Activated naive CD8-positive, alpha-beta T cell treated with anti-CD3 and anti-CD28 coated beads, Interleukin-2, amount 10 ng/mL, durations not matched to agents 7 days and 5 days (primary cell): ENCODE results near the gene TNK2. TPM values are rescaled to one million over a fixed set of nuclear protein-coding genes. Genes with fewer than 3 reads are reported as not detected.

ENCODE experiments used
- ATAC-seq: fragments of 150-1000 bp; cut with Tn5 transposase; one replicate; pipeline ENCODE4 v1.10.0; 2021; ENCODE audit warnings: low read depth, moderate library complexity
- POLR2A ChIA-PET: fragments of 350-600 bp; sonication (Branson Sonifier 250); formaldehyde crosslinking; loops from one replicate; lab custom pipeline; 2021; ENCODE audit warnings: antibody characterized with exemption; lab: Charles Lee
- DNase-seq: peaks from one replicate; pipeline ENCODE4 v3.0.0; 2021
- H3K27ac Mint-ChIP-seq: one replicate; pipeline ENCODE4 v1.8.0; 2022; ENCODE audit warnings: mild to moderate bottlenecking, mixed read lengths
- H3K27me3 Mint-ChIP-seq: one replicate; pipeline ENCODE4 v1.8.0; 2022; ENCODE audit warnings: mild to moderate bottlenecking, moderate library complexity, mixed read lengths
- H3K36me3 Mint-ChIP-seq: one replicate; pipeline ENCODE4 v1.8.0; 2021; ENCODE audit warnings: mild to moderate bottlenecking, mixed read lengths
- H3K4me1 Mint-ChIP-seq: one replicate; pipeline ENCODE4 v1.8.0; 2021; ENCODE audit warnings: mixed read lengths
- H3K4me3 Mint-ChIP-seq: one replicate; pipeline ENCODE4 v1.8.0; 2022; ENCODE audit warnings: mild to moderate bottlenecking, moderate library complexity, mixed read lengths
- H3K9me3 Mint-ChIP-seq: one replicate; pipeline ENCODE4 v1.8.0; 2021; ENCODE audit warnings: mixed read lengths
- total RNA-seq, 2 experiments: library from RNA; stranded (reverse); gene quantifications; one replicate each; pipeline ENCODE4 v1.2.3, GENCODE V29; 2021

The TNK2 gene
- total RNA-seq, 2 experiments from 2014 or later, result 136 to 166 TPM

GRCh38 chr3:195860456-195860855, 47.9 kb downstream of the TNK2 start:
- ATAC-seq (no peak), DNase-seq (no peak)
- no peak overlapping the region for H3K4me3 Mint-ChIP-seq
- H3K4me1 Mint-ChIP-seq, result peaks cover 5% of the 10 kb centered on the region
- POLR2A ChIA-PET, result interaction anchor here (1.0 to 1.3 kb wide), 2 partner anchors 34 to 58 kb away, joined by 3 read pairs; no protein-coding TSS in a partner anchor
- H3K27me3 Mint-ChIP-seq, result peaks cover 11% of the 10 kb centered on the region
- H3K36me3 Mint-ChIP-seq, result peaks cover 2% of the 10 kb centered on the region
- H3K9me3 Mint-ChIP-seq, result no peaks in the 10 kb centered on the region
- H3K27ac Mint-ChIP-seq, result no peak overlapping the region

GRCh38 chr3:195859846-195860411, 48.4 kb downstream of the TNK2 start:
- peaks cover 5% of the 10 kb centered on the region for H3K4me1 Mint-ChIP-seq
- H3K27ac Mint-ChIP-seq, result no peak overlapping the region

GRCh38 chr3:195859061-195859845, 49.1 kb downstream of the TNK2 start:
- DNase-seq, result peak; percentile 80
- H3K36me3 Mint-ChIP-seq, result peaks cover under 1% of the 10 kb centered on the region
- H3K9me3 Mint-ChIP-seq, result no peaks in the 10 kb centered on the region
- peaks cover 11% of the 10 kb centered on the region for H3K27me3 Mint-ChIP-seq
- peak overlapping the region; percentile 72 for H3K4me3 Mint-ChIP-seq
- POLR2A ChIA-PET, result interaction anchor here (1.0 to 1.3 kb wide), 3 partner anchors 35 to 48 kb away, joined by 3 to 7 read pairs (median 5); no protein-coding TSS in a partner anchor
- peaks cover 5% of the 10 kb centered on the region for H3K4me1 Mint-ChIP-seq
- peak; percentile 31 for ATAC-seq
- H3K27ac Mint-ChIP-seq, result no peak overlapping the region

More at GRCh38 chr3:195859846-195860411, 48.4 kb downstream of the TNK2 start:
- no peak for DNase-seq
- Mint-ChIP-seq H3K36me3 (peaks cover 2% of the 10 kb centered on the region), H3K4me3 (no peak overlapping the region), H3K27me3 (peaks cover 11% of the 10 kb centered on the region), H3K9me3 (no peaks in the 10 kb centered on the region)
- POLR2A ChIA-PET, result interaction anchor here (1.0 to 1.3 kb wide), 3 partner anchors 34 to 48 kb away, joined by 3 to 7 read pairs (median 5); no protein-coding TSS in a partner anchor
- no peak for ATAC-seq

- ATAC-seq, result peak; percentile 22
- peaks cover 13% of the 10 kb centered on the region for H3K27me3 Mint-ChIP-seq
- H3K4me1 Mint-ChIP-seq, result peaks cover 4% of the 10 kb centered on the region
- no peak overlapping the region for H3K27ac Mint-ChIP-seq
- no peaks in the 10 kb centered on the region for H3K36me3 Mint-ChIP-seq
- DNase-seq, result no peak
- POLR2A ChIA-PET, result no interaction called here
- H3K4me3 Mint-ChIP-seq, result no peak overlapping the region
- H3K9me3 Mint-ChIP-seq, result no peaks in the 10 kb centered on the region
Measured at GRCh38 chr3:195856410-195857084, 51.8 kb downstream of the TNK2 start.

DNA sequence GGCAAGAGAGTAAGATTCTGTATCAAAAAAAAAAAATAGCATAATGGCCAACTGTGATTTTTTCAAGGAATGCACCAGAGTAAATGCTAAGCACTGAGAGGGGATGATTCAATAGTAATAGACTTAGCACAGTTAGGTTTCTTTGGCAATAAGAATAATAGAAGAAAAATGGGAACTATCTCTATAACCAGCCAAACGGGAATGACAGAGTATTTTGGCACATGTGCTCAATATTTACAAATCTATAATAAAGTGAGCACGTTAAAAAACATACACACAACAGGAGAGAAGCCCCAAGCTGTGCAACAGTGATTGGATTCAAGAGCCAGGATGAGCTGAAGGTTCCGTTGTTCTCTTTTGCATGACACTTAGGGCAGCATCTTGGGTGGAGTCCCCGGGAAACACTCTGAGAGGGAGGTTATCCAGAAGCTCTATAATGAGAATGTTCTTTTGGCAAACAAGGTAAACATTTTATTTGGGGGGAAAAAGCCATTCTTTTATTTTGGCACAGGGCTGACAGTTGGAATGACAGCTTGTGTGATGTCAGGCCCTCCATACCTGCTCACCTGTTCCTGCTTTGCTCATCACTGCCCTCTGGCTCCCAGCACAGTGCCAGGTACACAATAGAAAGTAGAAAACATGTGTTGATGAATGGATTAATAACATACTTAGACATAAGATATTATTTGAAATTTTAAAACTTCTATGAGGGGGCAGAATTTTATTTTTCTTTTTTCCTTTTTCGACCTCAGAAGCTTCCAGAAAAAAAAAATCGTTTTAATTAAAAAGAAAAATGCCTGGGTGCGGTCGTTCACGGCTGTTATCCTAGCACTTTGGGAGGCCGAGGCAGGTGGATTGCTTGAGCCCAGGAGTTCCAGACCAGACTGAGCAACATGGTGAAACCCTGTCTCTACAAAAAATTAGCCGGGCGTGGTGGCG, 52.6 kb downstream of the TNK2 start:
- no peak overlapping the region for H3K27ac Mint-ChIP-seq
- no peaks in the 10 kb centered on the region for H3K9me3 Mint-ChIP-seq

DNA sequence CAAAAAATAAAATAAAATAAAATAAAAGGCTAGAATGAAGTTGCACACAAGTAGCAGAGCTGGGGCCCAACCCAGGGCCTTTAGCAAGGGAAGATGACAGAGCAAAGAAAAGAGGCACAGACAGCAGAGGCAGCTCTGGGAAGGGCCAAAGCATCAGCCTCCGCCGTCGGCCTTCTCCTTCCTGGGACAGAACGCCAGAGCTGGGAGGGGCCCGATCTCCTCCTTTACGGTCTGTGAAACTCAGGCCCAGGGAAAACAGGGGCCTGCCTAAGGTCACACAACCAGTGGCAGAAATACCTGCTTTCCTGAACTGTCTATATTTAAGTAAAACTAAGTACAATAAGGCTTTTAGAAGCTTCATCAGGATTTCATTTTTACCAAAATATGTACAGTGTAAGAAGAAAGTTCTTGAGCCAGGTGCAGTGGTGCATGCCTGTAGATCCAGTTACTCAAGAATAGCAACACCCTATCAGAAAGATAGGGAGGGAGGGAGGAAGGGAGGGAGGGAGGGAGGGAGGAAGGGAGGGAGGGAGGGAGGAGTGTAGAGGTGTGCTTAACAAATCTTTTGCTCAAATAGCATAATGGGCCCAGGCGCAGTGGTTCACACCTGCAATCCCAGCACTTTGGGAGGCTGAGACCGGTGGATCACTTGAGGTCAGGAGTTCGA, 53.6 kb downstream of the TNK2 start:
- no peak overlapping the region for H3K27ac Mint-ChIP-seq
- ATAC-seq, result no peak
- H3K4me3 Mint-ChIP-seq, result no peak overlapping the region

More for the DNA sequence above, 52.6 kb downstream of the TNK2 start:
- Mint-ChIP-seq H3K4me1 (peaks cover 8% of the 10 kb centered on the region), H3K4me3 (no peak overlapping the region), H3K27me3 (peaks cover 13% of the 10 kb centered on the region), H3K36me3 (no peaks in the 10 kb centered on the region)
- ATAC-seq (no peak), DNase-seq (no peak)
- POLR2A ChIA-PET, result no interaction called here

DNA sequence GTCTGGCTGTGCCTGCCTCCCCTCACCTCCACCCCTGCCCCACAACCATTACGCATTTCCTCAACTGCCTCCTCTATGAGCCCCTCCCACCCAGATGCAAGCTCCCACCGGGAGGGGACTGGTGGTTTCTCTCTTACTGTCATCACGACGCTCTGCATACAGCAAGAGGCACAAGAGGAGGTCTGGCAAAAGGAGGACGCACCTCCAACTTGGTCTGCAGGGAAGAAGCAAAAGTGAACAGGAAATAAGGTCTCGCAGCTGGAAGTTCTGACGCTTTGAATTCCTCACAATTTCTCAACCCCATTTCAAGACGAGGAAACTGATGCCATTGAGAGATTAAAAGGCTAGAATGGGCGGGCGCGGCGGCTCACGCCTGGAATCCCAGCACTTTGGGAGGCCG, 54.4 kb downstream of the TNK2 start:
- H3K36me3 Mint-ChIP-seq, result no peaks in the 10 kb centered on the region
- ATAC-seq (no peak), DNase-seq (no peak)
- H3K4me3 Mint-ChIP-seq, result no peak overlapping the region
- no peaks in the 10 kb centered on the region for H3K9me3 Mint-ChIP-seq
- H3K27me3 Mint-ChIP-seq, result peaks cover 10% of the 10 kb centered on the region
- POLR2A ChIA-PET, result no interaction called here
- peaks cover 10% of the 10 kb centered on the region for H3K4me1 Mint-ChIP-seq
- H3K27ac Mint-ChIP-seq, result no peak overlapping the region

More for the DNA sequence above, 53.6 kb downstream of the TNK2 start:
- Mint-ChIP-seq H3K27me3 (peaks cover 13% of the 10 kb centered on the region), H3K36me3 (no peaks in the 10 kb centered on the region), H3K4me1 (peaks cover 10% of the 10 kb centered on the region), H3K9me3 (no peaks in the 10 kb centered on the region)
- no peak for DNase-seq
- POLR2A ChIA-PET, result no interaction called here

DNA sequence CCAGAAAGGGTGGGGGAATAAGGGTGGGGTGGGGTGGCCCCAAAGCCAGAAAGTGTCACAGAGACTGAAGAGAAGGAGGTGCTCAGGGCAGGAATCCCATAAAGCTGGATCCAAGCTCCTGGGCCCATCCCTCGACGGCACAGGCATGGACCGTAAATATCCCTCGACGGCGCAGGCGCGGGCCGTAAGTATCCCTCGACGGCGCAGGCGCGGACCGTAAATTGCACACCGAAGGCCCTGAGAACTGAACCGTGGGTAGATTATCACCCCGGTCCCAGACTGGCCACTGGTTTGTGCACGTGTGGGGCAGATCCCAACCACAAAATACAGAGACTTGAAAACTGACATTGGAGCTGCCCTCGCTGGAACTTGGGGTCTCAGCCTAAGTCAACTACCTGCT, 55.3 kb downstream of the TNK2 start:
- Mint-ChIP-seq H3K36me3 (no peaks in the 10 kb centered on the region), H3K27me3 (peaks cover 8% of the 10 kb centered on the region), H3K4me1 (peaks cover 13% of the 10 kb centered on the region), H3K9me3 (no peaks in the 10 kb centered on the region), H3K27ac (no peak overlapping the region), H3K4me3 (no peak overlapping the region)
- POLR2A ChIA-PET, result no interaction called here
- ATAC-seq (no peak), DNase-seq (no peak)

DNA sequence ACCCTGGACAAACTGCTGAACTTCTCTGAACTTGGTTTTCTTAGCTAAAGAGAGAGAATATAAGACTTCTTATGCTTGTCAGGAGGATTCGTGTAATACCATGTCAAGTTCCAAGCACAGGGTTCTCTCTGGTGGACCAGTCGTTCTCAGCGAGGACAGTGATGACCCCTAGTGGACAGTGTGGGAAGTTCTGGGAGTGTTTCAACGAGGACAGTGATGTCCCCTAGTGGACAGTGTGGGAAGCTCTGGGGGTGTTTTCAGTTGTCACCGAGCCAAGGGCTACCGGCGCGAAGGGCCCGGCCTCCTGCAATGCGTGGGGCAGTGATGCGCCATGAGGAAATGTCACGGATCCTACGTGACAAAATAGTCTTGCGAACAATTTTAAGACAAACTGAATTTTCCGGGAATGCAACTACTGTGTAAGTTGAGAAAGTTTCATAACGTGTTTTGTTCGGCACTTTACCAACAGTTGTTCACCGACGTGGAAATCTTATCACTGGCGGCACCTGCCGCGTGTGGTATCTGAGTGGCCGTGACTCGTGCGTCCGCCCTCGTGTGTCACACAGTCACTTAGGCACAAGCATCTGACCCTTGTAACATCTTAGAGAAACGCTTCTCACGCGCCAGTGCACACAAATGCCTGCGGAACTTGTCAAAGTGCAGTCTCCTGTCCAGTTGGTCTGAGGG, 57.4 kb downstream of the TNK2 start:
- H3K9me3 Mint-ChIP-seq, result no peaks in the 10 kb centered on the region
- peak; percentile 87 for ATAC-seq
- peak; percentile 77 for DNase-seq
- H3K4me3 Mint-ChIP-seq, result peak overlapping the region; percentile 27
- H3K36me3 Mint-ChIP-seq, result no peaks in the 10 kb centered on the region
- H3K27me3 Mint-ChIP-seq, result peaks cover 5% of the 10 kb centered on the region
- peaks cover 13% of the 10 kb centered on the region for H3K4me1 Mint-ChIP-seq
- POLR2A ChIA-PET, result interaction anchor here (0.7 kb wide), 1 partner anchor 29 kb away, joined by 3 read pairs; no protein-coding TSS in a partner anchor
- H3K27ac Mint-ChIP-seq, result no peak overlapping the region

- Mint-ChIP-seq H3K9me3 (no peaks in the 10 kb centered on the region), H3K27me3 (peaks cover 5% of the 10 kb centered on the region), H3K27ac (peak overlapping the region; percentile 15), H3K4me1 (peaks cover 13% of the 10 kb centered on the region), H3K36me3 (no peaks in the 10 kb centered on the region), H3K4me3 (peak overlapping the region; percentile 41)
- ATAC-seq, result peak; percentile 58
- peak; percentile 83 for DNase-seq
- POLR2A ChIA-PET, result no interaction called here
Measured at GRCh38 chr3:195849322-195850074, 58.9 kb downstream of the TNK2 start.
